CD4-positive, alpha-beta T cell treated with Interleukin-21 for 1 hour (primary cell): Measurements from ENCODE around the gene ZMYM1.
"Not testable (repeated sequence)": the region's sequence is repeated elsewhere in the genome, so short reads cannot be mapped to it uniquely, and the experiment has no call there.

Experiments
- DNase-seq: peaks from one replicate; pipeline ENCODE4 v3.0.0-alpha.2; 2020

The ZMYM1 gene

GRCh38 chr1:35080171-35080854, 1.1 kb downstream of the ZMYM1 start:
- no peak for DNase-seq

- DNase-seq, result no peak
Observed at GRCh38 chr1:35085421-35085820, 6.2 kb downstream of the ZMYM1 start.

DNA sequence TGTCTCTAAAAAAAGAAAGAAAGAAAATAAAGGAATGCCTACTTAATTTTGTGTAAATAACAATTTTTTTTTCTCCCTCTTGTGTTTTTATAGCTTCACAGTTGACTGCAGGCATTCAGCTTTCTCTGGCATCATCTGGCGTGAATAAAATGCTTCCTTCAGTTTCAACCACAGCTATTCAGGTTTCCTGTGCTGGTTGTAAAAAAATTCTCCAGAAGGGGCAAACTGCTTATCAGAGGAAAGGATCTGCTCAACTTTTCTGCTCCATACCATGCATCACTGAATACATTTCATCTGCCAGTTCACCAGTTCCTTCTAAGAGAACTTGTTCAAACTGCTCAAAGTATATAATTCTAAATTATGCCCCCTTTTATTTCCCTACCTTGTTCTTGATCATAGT, 18.0 kb downstream of the ZMYM1 start:
- no peak for DNase-seq

GRCh38 chr1:35111106-35111505, 31.9 kb downstream of the ZMYM1 start:
- no peak for DNase-seq

GRCh38 chr1:35112668-35113067, 33.5 kb downstream of the ZMYM1 start:
- DNase-seq, result no peak

DNA sequence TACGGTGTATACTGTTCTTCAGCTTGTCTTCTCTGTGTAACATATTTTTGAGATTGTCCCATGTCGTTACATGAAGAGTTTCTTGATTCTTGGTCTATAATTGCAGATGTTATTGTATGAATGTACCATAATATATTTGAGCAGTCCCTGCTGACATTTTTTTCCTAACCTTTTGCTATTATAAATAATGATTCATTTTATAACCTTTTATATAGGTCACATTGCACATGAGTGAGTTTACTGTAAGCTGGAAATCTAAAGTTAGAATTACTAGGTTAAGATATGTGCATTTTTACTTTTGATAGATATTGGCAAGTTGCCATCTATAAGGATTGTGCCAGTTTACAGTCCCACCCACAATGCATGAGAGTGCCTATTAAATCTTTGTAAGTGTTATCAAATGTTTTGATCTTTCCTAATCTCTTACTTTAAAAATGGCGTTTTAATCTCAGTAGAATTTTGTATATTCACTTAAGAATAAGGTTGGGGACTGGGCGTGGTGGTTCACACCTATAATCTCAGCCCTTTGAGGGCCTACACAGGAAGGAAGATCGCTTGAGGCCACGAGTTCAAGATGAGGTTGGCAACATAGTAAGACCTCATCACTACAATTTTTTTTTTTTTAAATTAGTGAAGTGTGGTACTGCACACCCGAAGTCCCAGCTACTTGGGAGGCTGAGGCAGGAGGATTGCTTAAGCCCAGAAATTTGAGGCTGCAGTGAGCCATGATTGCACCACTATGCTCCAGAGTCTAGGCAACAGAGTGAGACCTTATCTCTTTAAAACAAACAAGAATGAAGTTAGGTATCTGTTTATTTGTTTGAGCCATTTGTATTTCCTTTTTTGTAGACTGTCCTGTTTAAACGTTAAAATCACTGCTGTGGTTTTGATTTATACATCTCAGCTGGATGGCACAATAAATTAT, 36.5 kb downstream of the ZMYM1 start:
- peak; percentile 41 for DNase-seq

DNA sequence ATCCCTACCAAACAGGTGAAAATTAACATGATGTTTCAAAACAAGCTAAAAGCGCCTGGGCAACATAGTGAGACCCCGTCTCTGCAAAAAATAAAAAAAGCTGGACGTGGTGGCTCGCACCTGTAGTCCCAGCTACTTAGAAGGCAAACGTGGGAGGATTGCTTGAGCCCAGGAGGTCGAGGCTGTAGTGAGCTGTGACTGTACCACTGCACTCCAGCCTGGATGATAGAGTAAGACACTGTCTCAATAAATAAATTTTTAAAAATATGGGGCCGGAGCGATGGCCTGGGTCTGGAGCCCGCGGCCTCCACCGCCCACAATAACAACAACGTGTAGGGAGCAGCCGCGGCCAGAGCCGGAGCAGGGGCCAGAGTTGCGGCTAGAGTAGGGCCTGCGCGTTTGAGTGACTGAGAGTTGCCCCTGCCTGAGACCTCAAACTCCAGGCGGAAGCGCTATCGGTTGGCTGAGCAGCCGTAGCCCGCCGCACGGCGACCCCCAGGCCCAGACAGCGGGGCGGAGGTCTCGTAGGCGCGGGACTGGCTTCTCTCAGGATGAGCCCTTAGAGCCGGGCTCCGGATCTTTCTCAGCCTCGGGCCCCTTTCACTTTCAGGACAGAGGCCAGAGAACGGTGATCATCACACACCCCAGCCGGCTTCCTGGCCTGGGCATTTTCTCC, 41.4 kb downstream of the ZMYM1 start:
- no peak for DNase-seq

DNA sequence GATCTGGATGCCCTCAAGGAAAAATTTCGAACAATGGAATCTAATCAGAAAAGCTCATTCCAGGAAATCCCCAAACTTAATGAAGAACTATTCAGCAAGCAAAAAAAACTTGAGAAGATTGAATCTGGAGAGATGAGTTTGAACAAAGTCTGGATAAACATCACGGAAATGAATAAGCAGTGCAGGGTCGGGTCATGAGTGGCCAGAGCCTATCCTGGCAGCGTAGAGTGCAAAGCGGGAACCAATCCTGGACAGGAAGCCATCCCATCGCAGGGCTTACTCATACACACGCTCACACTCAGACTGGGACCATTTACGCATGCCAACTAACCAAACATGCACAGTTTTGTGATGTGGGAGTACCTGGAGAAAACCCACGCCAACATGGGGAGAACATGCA, 43.1 kb downstream of the ZMYM1 start:
- no peak for DNase-seq

- DNase-seq, result no peak
Observed at GRCh38 chr1:35126546-35126945, 47.4 kb downstream of the ZMYM1 start.

DNA sequence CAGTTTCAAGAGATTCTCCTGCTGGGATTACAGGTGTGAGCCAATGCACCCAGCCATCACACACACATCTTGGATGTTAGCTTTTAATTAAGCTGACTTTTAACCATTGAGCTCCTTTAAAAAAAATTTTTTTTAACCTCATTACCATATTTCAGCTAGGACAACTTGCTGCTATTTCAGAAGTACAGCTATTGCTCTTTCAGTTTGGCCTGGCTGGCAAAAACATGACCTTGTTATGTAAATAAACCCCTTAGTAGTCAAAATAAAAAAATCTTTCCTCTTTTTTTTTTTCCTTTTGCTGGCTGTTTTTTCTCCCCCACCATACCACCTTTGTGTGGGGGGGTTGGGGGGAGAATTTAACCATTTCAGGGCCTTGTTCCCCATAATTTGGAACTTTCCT, 49.9 kb downstream of the ZMYM1 start:
- DNase-seq, result no peak

DNA sequence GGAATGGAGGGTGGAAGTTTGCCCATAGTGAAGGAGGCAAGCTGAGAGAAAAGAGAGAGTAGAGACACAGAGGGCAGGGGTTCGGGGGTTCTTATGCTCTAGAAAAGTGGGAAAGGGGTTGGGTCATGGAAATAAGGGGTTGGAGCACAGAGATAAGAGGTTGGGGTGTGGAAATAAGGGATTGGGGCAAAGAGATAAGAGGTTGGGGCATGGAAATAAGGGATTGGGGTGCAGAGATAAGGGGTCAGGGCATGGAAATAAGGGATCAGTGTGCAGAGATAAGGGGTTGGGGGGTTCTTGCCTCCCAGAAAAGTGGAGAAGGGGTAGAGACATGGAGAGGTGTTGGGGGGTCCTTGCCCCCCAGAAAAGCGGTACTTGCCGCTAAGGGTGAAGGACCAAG, 57.6 kb downstream of the ZMYM1 start:
- DNase-seq, result no peak

GRCh38 chr1:35137590-35137989, 58.4 kb downstream of the ZMYM1 start:
- DNase-seq, result not testable (repeated sequence)

- not testable (repeated sequence) for DNase-seq
Observed at GRCh38 chr1:35142294-35142693, 63.1 kb downstream of the ZMYM1 start.

DNA sequence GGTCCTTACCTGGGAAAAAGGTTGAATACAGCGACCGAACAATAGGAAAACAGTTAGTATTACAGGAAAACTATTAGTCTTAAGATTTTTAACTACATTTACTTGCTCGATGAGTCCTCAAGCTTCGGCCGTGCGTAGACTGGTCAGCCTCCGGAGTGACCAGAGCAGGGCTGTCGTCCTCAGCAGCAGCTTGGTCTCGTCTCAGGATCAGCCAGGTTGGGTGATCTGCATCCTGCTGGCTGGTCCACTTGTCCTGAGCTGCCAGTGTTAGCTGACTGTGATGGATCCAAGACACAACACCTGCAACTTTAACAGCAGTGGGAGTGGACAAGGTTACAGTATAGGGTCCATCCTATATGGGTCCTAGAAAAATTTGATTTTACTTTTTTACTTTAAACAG, 63.5 kb downstream of the ZMYM1 start:
- DNase-seq, result not testable (repeated sequence)

DNA sequence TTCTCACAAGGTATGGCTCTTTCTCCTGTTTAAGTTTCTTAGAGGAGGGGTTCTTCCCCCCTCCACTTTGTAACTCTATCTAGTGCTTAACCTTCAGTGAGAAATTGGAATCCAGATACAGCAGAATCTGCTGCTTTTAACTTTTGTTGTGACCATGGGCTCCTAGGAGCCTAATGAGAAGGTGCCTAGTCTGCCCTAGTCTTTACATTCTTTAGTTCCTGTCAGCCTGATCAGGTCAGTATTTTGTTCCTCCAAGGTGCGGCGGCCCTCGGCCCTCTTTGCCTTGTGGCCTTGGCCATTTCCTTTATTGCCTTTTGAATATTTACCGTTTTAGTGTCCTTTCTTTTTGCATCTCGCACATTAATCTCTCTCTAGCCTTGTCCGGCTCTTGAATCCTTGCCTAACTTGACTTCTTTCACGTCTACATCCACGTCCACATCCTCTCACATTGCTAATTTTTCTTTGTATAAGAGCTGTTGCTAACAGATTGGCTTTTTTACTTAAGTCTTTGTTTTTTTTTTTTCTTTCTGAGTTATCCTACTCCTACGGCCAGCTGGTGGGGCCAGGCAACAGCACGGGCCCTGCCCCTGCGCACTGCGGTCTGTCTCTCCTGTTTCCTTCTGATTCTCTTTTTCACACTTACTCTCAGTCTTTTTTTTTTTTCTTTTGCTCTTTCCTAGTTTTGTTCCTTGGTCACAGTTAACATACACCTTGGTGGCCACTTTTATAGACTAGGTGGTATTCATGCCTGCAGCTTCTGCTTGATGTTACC, 64.7 kb downstream of the ZMYM1 start:
- no peak for DNase-seq

GRCh38 chr1:35145892-35146549, 66.8 kb downstream of the ZMYM1 start:
- DNase-seq, result peak; percentile 16

DNA sequence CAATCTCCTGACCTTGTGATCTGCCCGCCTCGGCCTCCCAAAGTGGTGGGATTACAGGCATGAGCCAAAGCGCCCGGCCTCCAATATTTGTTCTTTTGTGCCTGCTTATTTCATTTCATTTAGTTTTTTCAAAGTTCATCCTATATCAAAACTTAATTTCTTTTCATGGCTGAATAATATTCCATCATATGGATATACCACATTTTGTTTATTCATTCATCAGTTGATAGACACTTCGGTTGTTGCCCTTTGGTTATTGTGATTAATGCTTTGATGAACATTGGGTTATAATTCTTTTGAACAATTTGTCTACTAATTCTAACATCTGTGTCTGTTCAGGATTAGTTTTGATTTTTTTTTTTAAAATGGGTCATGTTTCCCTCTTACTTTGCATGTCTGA, 72.0 kb downstream of the ZMYM1 start:
- DNase-seq, result no peak

DNA sequence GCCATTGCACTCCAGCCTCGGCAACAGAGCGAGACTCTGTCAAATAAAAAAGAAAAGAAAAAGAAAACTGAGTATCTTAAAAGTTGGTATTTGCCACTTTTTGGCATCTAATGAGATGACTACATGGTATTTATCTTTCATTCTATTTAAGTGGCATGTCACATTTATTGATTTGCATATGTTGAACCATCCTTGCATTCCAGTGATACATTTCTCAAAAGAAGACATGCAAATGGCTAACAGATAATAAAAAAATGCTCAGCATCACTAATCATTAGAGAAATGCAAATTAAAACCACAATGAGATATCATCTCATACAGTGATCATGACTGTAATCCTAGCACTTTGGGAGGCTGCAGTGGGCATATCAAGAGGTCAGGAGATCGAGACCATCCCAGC, 85.7 kb downstream of the ZMYM1 start:
- DNase-seq, result no peak
